GM21576 (cell line): ENCODE measurements around the gene IL36RN.
"Not testable (repeated sequence)": the region's sequence is repeated elsewhere in the genome, so short reads cannot be mapped to it uniquely, and the experiment has no call there.

ENCODE experiments used
- ATAC-seq: cut with Tn5 transposase; IDR thresholded peaks from one replicate; pipeline ENCODE4 v1.9.1; 2021; ENCODE audit warnings: mild to moderate bottlenecking, moderate library complexity; ENCODE audit not compliant: unreplicated experiment

Gene IL36RN

GRCh38 chr2:113072584-113072983 lies 13.6 kb downstream of the IL36RN start:
- ATAC-seq, result no peak

GRCh38 chr2:113073325-113073834 lies 14.4 kb downstream of the IL36RN start:
- no peak for ATAC-seq

GRCh38 chr2:113075030-113075429 lies 16.0 kb downstream of the IL36RN start:
- no peak for ATAC-seq

GRCh38 chr2:113075600-113075999 lies 16.6 kb downstream of the IL36RN start:
- no peak for ATAC-seq

- no peak for ATAC-seq
Measured at GRCh38 chr2:113076954-113077669, 18.1 kb downstream of the IL36RN start.

- no peak for ATAC-seq
Measured at GRCh38 chr2:113077921-113078320, 18.9 kb downstream of the IL36RN start.

GRCh38 chr2:113078350-113078839 lies 19.4 kb downstream of the IL36RN start:
- ATAC-seq, result no peak

GRCh38 chr2:113079131-113079530 lies 20.1 kb downstream of the IL36RN start:
- no peak for ATAC-seq

GRCh38 chr2:113080134-113080533 lies 21.1 kb downstream of the IL36RN start:
- no peak for ATAC-seq

GRCh38 chr2:113081488-113082210 lies 22.7 kb downstream of the IL36RN start:
- ATAC-seq, result no peak

GRCh38 chr2:113083296-113083695 lies 24.3 kb downstream of the IL36RN start:
- no peak for ATAC-seq

- no peak for ATAC-seq
Measured at GRCh38 chr2:113084249-113085000, 25.4 kb downstream of the IL36RN start.

GRCh38 chr2:113085542-113085941 lies 26.5 kb downstream of the IL36RN start:
- no peak for ATAC-seq

GRCh38 chr2:113088213-113088992 lies 29.4 kb downstream of the IL36RN start:
- no peak for ATAC-seq

- no peak for ATAC-seq
Measured at GRCh38 chr2:113089916-113090315, 30.9 kb downstream of the IL36RN start.

GRCh38 chr2:113091231-113091896 lies 32.4 kb downstream of the IL36RN start:
- ATAC-seq, result no peak

- ATAC-seq, result no peak
Measured at GRCh38 chr2:113092864-113093612, 34.0 kb downstream of the IL36RN start.

- no peak for ATAC-seq
Measured at GRCh38 chr2:113093613-113093977, 34.6 kb downstream of the IL36RN start.

- not testable (repeated sequence) for ATAC-seq
Measured at GRCh38 chr2:113096306-113096705, 37.3 kb downstream of the IL36RN start.
